H1 (cell line): Measurements from ENCODE around the gene CAMTA1. TPM values are rescaled to one million over a fixed set of nuclear protein-coding genes. Genes with fewer than 3 reads are reported as not detected.

ENCODE experiments used
- CTCF ChIA-PET: fragments of 300-600 bp; sonication (Branson Sonifier 250); formaldehyde crosslinking; loops from one replicate; lab custom pipeline; 2021; ENCODE audit not compliant: partially characterized antibody; lab: Charles Lee
- POLR2A ChIA-PET: fragments of 300-600 bp; sonication (Branson Sonifier 250); formaldehyde crosslinking; loops from one replicate; lab custom pipeline; 2021; ENCODE audit warnings: inconsistent platforms; ENCODE audit not compliant: partially characterized antibody; lab: Charles Lee
- DNase-seq, 2 experiments: peaks; one replicate each; pipeline versions ENCODE4 v3.0.0 to v3.0.0-alpha.2; 2010 to 2022; ENCODE audit warnings: low spot score in 2 of 2, low read depth in 1 of 2, mixed read lengths in 1 of 2
- FAIRE-seq: peaks from 2 replicates; lab custom pipeline; 2011; peaks lifted over from hg19 to GRCh38; lab: Jason Lieb, UNC
- H2AFZ ChIP-seq: 2 replicates; pipeline ENCODE4 v1.8.1; 2012; ENCODE audit warnings: low read length, inconsistent platforms
- H2AK5ac ChIP-seq: 2 replicates; pipeline ENCODE4 v1.6.1; 2013; ENCODE audit warnings: low read depth, low read length
- H2BK120ac ChIP-seq: replicated peaks from 2 replicates; pipeline ENCODE3; 2013; ENCODE audit warnings: low read depth, low read length, inconsistent platforms
- H2BK12ac ChIP-seq: 2 replicates; pipeline ENCODE4 v1.6.1; 2013; ENCODE audit warnings: low read depth, low read length
- H2BK15ac ChIP-seq: 2 replicates; pipeline ENCODE4 v1.6.1; 2013; ENCODE audit warnings: low read length
- H2BK20ac ChIP-seq: 2 replicates; pipeline ENCODE4 v1.6.1; 2013; ENCODE audit warnings: low read length
- H2BK5ac ChIP-seq: 2 replicates; pipeline ENCODE4 v1.6.1; 2013; ENCODE audit warnings: low read depth, low read length
- H3K14ac ChIP-seq: 2 replicates; pipeline ENCODE4 v1.6.1; 2013; ENCODE audit warnings: inconsistent platforms; ENCODE audit not compliant: insufficient read length
- H3K18ac ChIP-seq: 2 replicates; pipeline ENCODE4 v1.6.1; 2013; ENCODE audit warnings: low read length; ENCODE audit errors: extremely low read depth
- H3K23ac ChIP-seq: 2 replicates; pipeline ENCODE4 v1.6.1; 2013; ENCODE audit warnings: inconsistent platforms; ENCODE audit not compliant: insufficient read length
- H3K23me2 ChIP-seq: 2 replicates; pipeline ENCODE4 v1.6.1; 2013; ENCODE audit warnings: low read depth, low read length
- H3K27ac ChIP-seq: 2 replicates; pipeline ENCODE4 v1.6.1; 2011; ENCODE audit warnings: low read depth, low read length, inconsistent platforms
- H3K27me3 ChIP-seq, 4 experiments: replicated peaks in 1 of 4; 1 replicate in 1 of 4; 2 replicates in 3 of 4; pipeline versions ENCODE4 v1.6.1 to v1.8.1; 2011 to 2013; ENCODE audit warnings: low read length in 3 of 4, mild to moderate bottlenecking in 3 of 4, inconsistent platforms in 2 of 4, mixed read lengths in 2 of 4, moderate library complexity in 1 of 4; ENCODE audit not compliant: control insufficient read depth in 3 of 4, insufficient read depth in 3 of 4; ENCODE audit errors: extremely low read depth in 1 of 4
- H3K36me3 ChIP-seq, 4 experiments: 2 replicates each; pipeline versions ENCODE4 v1.6.1 to v1.8.1; 2011 to 2013; ENCODE audit warnings: mild to moderate bottlenecking in 4 of 4, low read length in 3 of 4, moderate library complexity in 2 of 4, control low read depth in 1 of 4, inconsistent platforms in 1 of 4; ENCODE audit not compliant: insufficient read depth in 4 of 4, control insufficient read depth in 2 of 4
- H3K4ac ChIP-seq: replicated peaks from 2 replicates; pipeline ENCODE3; 2013; ENCODE audit warnings: low read length, low read depth, mixed read lengths, inconsistent platforms; ENCODE audit not compliant: insufficient read length
- H3K4me1 ChIP-seq, 4 experiments: replicated peaks in 1 of 4; 1 replicate in 1 of 4; 2 replicates in 3 of 4; pipeline versions ENCODE4 v1.6.1 to v1.8.1; 2011 to 2013; ENCODE audit warnings: low read length in 3 of 4, inconsistent platforms in 2 of 4, mixed read lengths in 1 of 4; ENCODE audit not compliant: insufficient read depth in 4 of 4, control insufficient read depth in 3 of 4
- H3K4me2 ChIP-seq, 2 experiments: 2 replicates each; pipeline versions ENCODE4 v1.6.1 to v1.8.1; 2011 to 2013; ENCODE audit warnings: low read depth in 2 of 2, low read length in 2 of 2, control low read depth in 1 of 2, inconsistent platforms in 1 of 2, mild to moderate bottlenecking in 1 of 2; ENCODE audit not compliant: insufficient read depth in 1 of 2
- H3K4me3 ChIP-seq, 4 experiments: fragments of 200-600, 300-600 bp in 1 of 4; sonication (generic), shearing (Covaris generic), sonication (Bioruptor Twin) in 1 of 4; 2 replicates each; pipeline versions ENCODE4 v1.5.1 to v1.8.1; 2011 to 2016; ENCODE audit warnings: low read length in 4 of 4, low read depth in 3 of 4, control low read depth in 2 of 4, inconsistent platforms in 2 of 4, mild to moderate bottlenecking in 2 of 4, mixed read lengths in 1 of 4, moderate library complexity in 1 of 4; ENCODE audit not compliant: insufficient read depth in 2 of 4; ENCODE audit errors: extremely low read depth in 1 of 4
- H3K56ac ChIP-seq: replicated peaks from 2 replicates; pipeline ENCODE3; 2013; ENCODE audit warnings: low read depth, mild to moderate bottlenecking, mixed read lengths, low read length, inconsistent platforms; ENCODE audit not compliant: insufficient read length
- H3K79me1 ChIP-seq: 2 replicates; pipeline ENCODE4 v1.6.1; 2013; ENCODE audit warnings: low read depth, low read length, control low read depth
- H3K79me2 ChIP-seq, 2 experiments: 2 replicates each; pipeline versions ENCODE4 v1.6.1 to v1.8.1; 2012 to 2013; ENCODE audit warnings: low read length in 2 of 2, mild to moderate bottlenecking in 2 of 2, inconsistent platforms in 1 of 2; ENCODE audit not compliant: insufficient read depth in 2 of 2, control insufficient read depth in 1 of 2
- H3K9ac ChIP-seq, 4 experiments: replicated peaks in 1 of 4; 1 replicate in 1 of 4; 2 replicates in 3 of 4; pipeline versions ENCODE4 v1.6.1 to v1.8.1; 2011 to 2013; ENCODE audit warnings: low read depth in 3 of 4, low read length in 3 of 4, control low read depth in 2 of 4, mild to moderate bottlenecking in 2 of 4, moderate library complexity in 2 of 4, inconsistent platforms in 1 of 4; ENCODE audit errors: extremely low read depth in 1 of 4
- H3K9me3 ChIP-seq, 2 experiments: 2 replicates each; pipeline versions ENCODE4 v1.6.1 to v1.8.1; 2012 to 2013; ENCODE audit warnings: mild to moderate bottlenecking in 2 of 2, moderate library complexity in 2 of 2, control low read depth in 1 of 2, inconsistent platforms in 1 of 2, low read depth in 1 of 2, low read length in 1 of 2, mixed read lengths in 1 of 2; ENCODE audit not compliant: insufficient read depth in 2 of 2
- H4K20me1 ChIP-seq, 2 experiments: replicated peaks in 1 of 2; 2 replicates each; pipeline versions ENCODE3 to v1.8.1; 2011 to 2013; ENCODE audit warnings: inconsistent platforms in 2 of 2, low read length in 2 of 2, mild to moderate bottlenecking in 1 of 2; ENCODE audit not compliant: insufficient read depth in 2 of 2, control insufficient read depth in 1 of 2
- H4K5ac ChIP-seq: 2 replicates; pipeline ENCODE4 v1.6.1; 2013; ENCODE audit warnings: low read length, low read depth, mixed read lengths, inconsistent platforms; ENCODE audit not compliant: insufficient read length
- H4K8ac ChIP-seq: 2 replicates; pipeline ENCODE4 v1.8.0; 2013; ENCODE audit warnings: mild to moderate bottlenecking, moderate library complexity, low read length, inconsistent platforms; ENCODE audit not compliant: insufficient read depth; ENCODE audit errors: extremely low read depth
- H4K91ac ChIP-seq: replicated peaks from 2 replicates; pipeline ENCODE3; 2013; ENCODE audit warnings: low read length, mixed read lengths, inconsistent platforms; ENCODE audit not compliant: insufficient read length
- EZH2 ChIP-seq: fragments of 200-600 bp; sonication (generic); IDR thresholded peaks from 2 replicates; pipeline ENCODE4 v1.7.1; 2012; ENCODE audit warnings: low read depth, mild to moderate bottlenecking, moderate library complexity, low read length, inconsistent platforms; ENCODE audit not compliant: severe bottlenecking
- GABPA ChIP-seq: IDR thresholded peaks from 2 replicates; pipeline ENCODE4 v1.6.1; 2011; ENCODE audit warnings: mild to moderate bottlenecking, low read length, moderate library complexity, borderline replicate concordance; ENCODE audit not compliant: insufficient read depth
- POLR2AphosphoS5 ChIP-seq: IDR thresholded peaks from 2 replicates; pipeline ENCODE4 v1.6.1; 2011; ENCODE audit warnings: low read depth, low read length
- RAD21 ChIP-seq, 2 experiments: IDR thresholded peaks in 1 of 2; conservative IDR thresholded peaks in 1 of 2; 2 replicates each; pipeline ENCODE4 v1.6.1; 2011; ENCODE audit warnings: low read depth in 2 of 2, low read length in 2 of 2, improper control_type of control experiment in 1 of 2, inconsistent platforms in 1 of 2, mild to moderate bottlenecking in 1 of 2, moderate library complexity in 1 of 2
- RNF2 ChIP-seq: fragments of 200-900, 300-1000 bp; sonication (generic); IDR thresholded peaks from 2 replicates; pipeline ENCODE4 v1.7.1; 2016; ENCODE audit warnings: borderline replicate concordance, low read depth, mild to moderate bottlenecking, antibody characterized with exemption, low read length; ENCODE audit not compliant: poor library complexity, severe bottlenecking; ENCODE audit errors: missing control alignments
- YY1 ChIP-seq: IDR thresholded peaks from 2 replicates; pipeline ENCODE4 v1.6.1; 2011; ENCODE audit warnings: low read depth, mild to moderate bottlenecking, low read length
- WGBS, 2 experiments: shearing (Covaris generic) in 1 of 2; methylation state at CpG; one replicate each; pipeline versions ENCODE4 v1.1.6 to v1.1.7; 2013 to 2015; ENCODE audit warnings: low lambda C conversion rate in 2 of 2, mixed read lengths in 2 of 2, inconsistent platforms in 1 of 2, low coverage in 1 of 2, missing lambda C conversion rate in 1 of 2; ENCODE audit not compliant: insufficient replicate concordance in 2 of 2, insufficient coverage in 1 of 2, insufficient read length in 1 of 2; ENCODE audit errors: extremely low coverage in 1 of 2, missing lambda C conversion rate in 1 of 2; 5-methylcytosine and 5-hydroxymethylcytosine counted together
- polyA plus RNA-seq, 7 experiments: library from polyadenylated mRNA; depleted of rRNA in 3 of 7; stranded (reverse) in 5 of 7; unstranded in 2 of 7; fragments of >200 nt in 5 of 7; fragments of 200-250 nt in 2 of 7; gene quantifications; 1 replicate in 5 of 7; 2 replicates in 1 of 7; 4 replicates in 1 of 7; pipeline versions ENCODE4 v1.2.1 to v1.2.3, GENCODE V29; 2011 to 2013; ENCODE audit warnings: missing spikeins in 2 of 7, mixed read lengths in 2 of 7
- total RNA-seq: library from RNA; stranded (reverse); fragmentation: NEBNext Ultra II Directional; extraction: Animal tissue kit (Norgen Biotek cat#: 25700); gene quantifications from 2 replicates; pipeline ENCODE4 v1.2.1, GENCODE V29; 2021
- TF ChIP-seq, protein P1 (sequence below): IDR thresholded peaks from 2 replicates; pipeline ENCODE4 v1.6.1; 2012; ENCODE audit warnings: low read length, inconsistent platforms
- TF ChIP-seq, protein P2 (sequence below): IDR thresholded peaks from 2 replicates; pipeline ENCODE4 v1.6.1; 2012; ENCODE audit warnings: inconsistent platforms

Gene CAMTA1
- total and polyA plus RNA-seq, 2 of the 8 experiments (the other 6 are each of a cell fraction or from before 2014, with no cell fraction given) = 65.0 to 119 TPM

DNA sequence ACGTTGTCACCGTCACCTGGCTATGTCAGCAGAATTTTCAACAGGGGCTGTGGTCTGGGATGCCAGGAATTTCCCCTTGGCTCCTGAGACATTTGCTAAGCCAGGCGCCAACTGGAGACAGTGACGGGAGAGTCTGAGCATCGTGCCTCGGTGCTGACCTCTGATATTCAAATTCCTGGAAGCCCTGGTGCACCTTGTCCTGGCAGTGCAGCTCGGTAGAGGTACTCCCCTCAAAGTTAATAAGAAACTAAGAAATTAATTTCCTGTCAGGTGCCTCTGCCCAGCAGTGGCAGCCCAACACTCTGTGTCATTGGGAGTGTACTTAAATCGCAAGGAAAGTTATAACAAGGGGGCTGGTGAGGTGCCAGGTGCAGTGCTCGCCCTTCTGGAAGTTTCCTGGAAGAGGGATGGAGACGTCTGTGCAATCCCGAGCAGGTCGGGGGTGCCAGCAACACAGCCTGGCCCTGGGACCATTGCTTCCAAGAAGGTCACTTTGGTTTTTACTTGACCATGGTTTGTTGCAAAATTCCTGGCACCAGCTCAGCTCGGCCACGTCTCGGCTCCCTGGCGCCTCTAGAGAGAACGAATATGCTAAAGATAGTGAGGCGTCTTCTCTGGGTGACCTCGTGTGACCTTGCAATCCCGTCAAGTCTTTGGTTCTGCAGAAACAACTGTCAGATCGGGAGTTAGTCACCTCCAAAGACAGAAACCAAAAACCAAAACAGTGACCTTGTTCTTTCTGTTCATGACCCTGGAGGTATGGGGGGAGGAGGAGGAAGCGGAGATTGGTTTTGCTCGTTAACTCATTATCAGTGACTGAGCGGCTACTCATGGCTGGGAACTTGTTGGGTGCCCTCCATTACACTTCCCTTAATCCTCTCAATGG is 836.3 kb downstream of the CAMTA1 start:
- no peak overlapping the region for H3K23ac ChIP-seq
- TF ChIP-seq RAD21 (IDR thresholded peaks at IDR 0.05 in 1 of 2, conservative IDR thresholded peaks at IDR 0.05 in 1 of 2; ENCODE audit: low read depth in 2 of 2, low read length in 2 of 2) (no peak), YY1 (no peak), GABPA (no peak), RNF2 (no peak), POLR2AphosphoS5 (no peak), EZH2 (no peak)
- TF ChIP-seq, protein P1, sequence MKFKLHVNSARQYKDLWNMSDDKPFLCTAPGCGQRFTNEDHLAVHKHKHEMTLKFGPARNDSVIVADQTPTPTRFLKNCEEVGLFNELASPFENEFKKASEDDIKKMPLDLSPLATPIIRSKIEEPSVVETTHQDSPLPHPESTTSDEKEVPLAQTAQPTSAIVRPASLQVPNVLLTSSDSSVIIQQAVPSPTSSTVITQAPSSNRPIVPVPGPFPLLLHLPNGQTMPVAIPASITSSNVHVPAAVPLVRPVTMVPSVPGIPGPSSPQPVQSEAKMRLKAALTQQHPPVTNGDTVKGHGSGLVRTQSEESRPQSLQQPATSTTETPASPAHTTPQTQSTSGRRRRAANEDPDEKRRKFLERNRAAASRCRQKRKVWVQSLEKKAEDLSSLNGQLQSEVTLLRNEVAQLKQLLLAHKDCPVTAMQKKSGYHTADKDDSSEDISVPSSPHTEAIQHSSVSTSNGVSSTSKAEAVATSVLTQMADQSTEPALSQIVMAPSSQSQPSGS = no peak
- TF ChIP-seq, protein P2, sequence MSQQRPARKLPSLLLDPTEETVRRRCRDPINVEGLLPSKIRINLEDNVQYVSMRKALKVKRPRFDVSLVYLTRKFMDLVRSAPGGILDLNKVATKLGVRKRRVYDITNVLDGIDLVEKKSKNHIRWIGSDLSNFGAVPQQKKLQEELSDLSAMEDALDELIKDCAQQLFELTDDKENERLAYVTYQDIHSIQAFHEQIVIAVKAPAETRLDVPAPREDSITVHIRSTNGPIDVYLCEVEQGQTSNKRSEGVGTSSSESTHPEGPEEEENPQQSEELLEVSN = no peak

More for the DNA sequence above, 836.3 kb downstream of the CAMTA1 start:
- H2BK20ac ChIP-seq = no peak overlapping the region
- H2BK12ac ChIP-seq = no peak overlapping the region
- H3K79me1 ChIP-seq = no peaks in the 10 kb centered on the region
- no peak for FAIRE-seq
- H3K23me2 ChIP-seq = no peaks in the 10 kb centered on the region
- no peak overlapping the region for H2AFZ ChIP-seq
- H3K9ac ChIP-seq = no peak overlapping the region
- no peaks in the 10 kb centered on the region for H3K4me1 ChIP-seq
- H4K5ac ChIP-seq = no peak overlapping the region
- H3K36me3 ChIP-seq = no peaks in the 10 kb centered on the region
- no peaks in the 10 kb centered on the region for H3K9me3 ChIP-seq
- no peak overlapping the region for H2BK15ac ChIP-seq
- no peak for DNase-seq
- H4K8ac ChIP-seq = no peak overlapping the region
- H3K56ac ChIP-seq = no peak overlapping the region
- H2BK120ac ChIP-seq = no peak overlapping the region
- no peak overlapping the region for H4K91ac ChIP-seq
- H4K20me1 ChIP-seq = no peaks in the 10 kb centered on the region
- H3K27me3 ChIP-seq = no peaks in the 10 kb centered on the region
- H3K18ac ChIP-seq = no peak overlapping the region
- H3K4ac ChIP-seq = no peak overlapping the region
- H3K79me2 ChIP-seq = no peaks in the 10 kb centered on the region
- CTCF ChIA-PET = interaction anchor here (1.0 to 2.6 kb wide), 2 partner anchors 20 to 401 kb away, joined by 3 to 7 read pairs; no protein-coding TSS in a partner anchor
- no peak overlapping the region for H3K4me2 ChIP-seq
- H3K14ac ChIP-seq = no peak overlapping the region
- H3K27ac ChIP-seq = no peak overlapping the region
- POLR2A ChIA-PET = interaction anchor here (0.9 kb wide), 1 partner anchor 13 kb away, joined by 3 read pairs; no protein-coding TSS in a partner anchor
- H3K4me3 ChIP-seq = no peak overlapping the region
- no peak overlapping the region for H2BK5ac ChIP-seq
- WGBS, 2 experiments = 81% methylated on average over 24 of the region's 24 CpGs; no CpG with 5 or more reads in 1 of the 2 experiments
- H2AK5ac ChIP-seq = no peak overlapping the region
